ENCODE measurements around the gene ADGRD1. TPM values are rescaled to one million over a fixed set of nuclear protein-coding genes. Genes with fewer than 3 reads are reported as not detected.
A peak's percentile ranks its signal among the peaks of the same experiment; 100 is the strongest.

The ADGRD1 gene
- total RNA-seq, 3 donors from 2014 or later: 11.6 to 47.5 (median 18.7) TPM

DNA sequence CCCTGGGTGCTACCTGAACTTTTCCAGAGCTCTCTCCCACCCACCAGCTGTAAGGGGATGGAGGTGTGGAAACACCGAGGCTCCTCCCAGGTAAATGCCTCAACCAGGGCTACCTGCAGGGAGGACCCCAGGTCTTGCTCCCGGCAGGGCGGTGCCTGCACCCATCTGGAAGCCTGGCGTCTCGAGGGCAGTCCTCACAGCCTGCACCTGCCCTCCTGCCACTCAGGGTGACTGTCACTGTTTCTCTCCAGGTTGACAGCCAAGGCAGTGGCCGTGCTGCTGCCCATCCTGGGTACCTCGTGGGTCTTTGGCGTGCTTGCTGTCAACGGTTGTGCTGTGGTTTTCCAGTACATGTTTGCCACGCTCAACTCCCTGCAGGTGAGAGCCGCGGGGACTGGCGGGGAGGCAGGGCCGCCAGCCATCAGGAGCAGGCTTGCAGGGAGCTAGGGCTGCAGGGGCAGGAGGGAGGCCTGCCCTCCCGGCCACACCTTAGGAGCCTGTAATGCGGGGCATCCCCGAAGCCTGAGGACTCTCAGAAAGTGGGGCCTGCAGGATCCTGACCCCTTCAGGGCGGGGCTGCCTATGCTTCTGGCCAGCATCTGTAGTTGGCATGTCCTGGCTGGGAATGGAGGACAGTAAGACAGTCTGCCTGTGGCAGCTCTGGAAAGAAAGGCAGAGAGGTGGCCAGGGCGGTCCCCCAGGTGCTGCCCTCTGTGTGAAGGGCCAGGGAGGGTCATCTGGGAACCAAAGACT lies 182.3 kb downstream of the ADGRD1 start:
- peaks cover 0 to 8% of the 10 kb centered on the region in 2 donors for H3K27me3 ChIP-seq
- no peaks in the 10 kb centered on the region for H3K36me3 ChIP-seq
- H3K4me1 ChIP-seq: peaks cover 0 to 5% of the 10 kb centered on the region in 2 donors
- H3K9me3 ChIP-seq: no peaks in the 10 kb centered on the region
- intact Hi-C loops (cut with DNase I; ENCODE audit: low total_unique reads): no loop called here
- no peak for TF ChIP-seq POLR2A (IDR thresholded peaks at IDR 0.05)
- TF ChIP-seq, protein P1, sequence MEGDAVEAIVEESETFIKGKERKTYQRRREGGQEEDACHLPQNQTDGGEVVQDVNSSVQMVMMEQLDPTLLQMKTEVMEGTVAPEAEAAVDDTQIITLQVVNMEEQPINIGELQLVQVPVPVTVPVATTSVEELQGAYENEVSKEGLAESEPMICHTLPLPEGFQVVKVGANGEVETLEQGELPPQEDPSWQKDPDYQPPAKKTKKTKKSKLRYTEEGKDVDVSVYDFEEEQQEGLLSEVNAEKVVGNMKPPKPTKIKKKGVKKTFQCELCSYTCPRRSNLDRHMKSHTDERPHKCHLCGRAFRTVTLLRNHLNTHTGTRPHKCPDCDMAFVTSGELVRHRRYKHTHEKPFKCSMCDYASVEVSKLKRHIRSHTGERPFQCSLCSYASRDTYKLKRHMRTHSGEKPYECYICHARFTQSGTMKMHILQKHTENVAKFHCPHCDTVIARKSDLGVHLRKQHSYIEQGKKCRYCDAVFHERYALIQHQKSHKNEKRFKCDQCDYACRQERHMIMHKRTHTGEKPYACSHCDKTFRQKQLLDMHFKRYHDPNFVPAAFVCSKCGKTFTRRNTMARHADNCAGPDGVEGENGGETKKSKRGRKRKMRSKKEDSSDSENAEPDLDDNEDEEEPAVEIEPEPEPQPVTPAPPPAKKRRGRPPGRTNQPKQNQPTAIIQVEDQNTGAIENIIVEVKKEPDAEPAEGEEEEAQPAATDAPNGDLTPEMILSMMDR (IDR thresholded peaks at IDR 0.05): no peak
- TF ChIP-seq POLR2AphosphoS5 (IDR thresholded peaks at IDR 0.05): no peak
- DNase-seq (ENCODE audit: low spot score in 2 of 2): no peak
- H3K27ac ChIP-seq: no peak overlapping the region
- H3K4me3 ChIP-seq: no peak overlapping the region

DNA sequence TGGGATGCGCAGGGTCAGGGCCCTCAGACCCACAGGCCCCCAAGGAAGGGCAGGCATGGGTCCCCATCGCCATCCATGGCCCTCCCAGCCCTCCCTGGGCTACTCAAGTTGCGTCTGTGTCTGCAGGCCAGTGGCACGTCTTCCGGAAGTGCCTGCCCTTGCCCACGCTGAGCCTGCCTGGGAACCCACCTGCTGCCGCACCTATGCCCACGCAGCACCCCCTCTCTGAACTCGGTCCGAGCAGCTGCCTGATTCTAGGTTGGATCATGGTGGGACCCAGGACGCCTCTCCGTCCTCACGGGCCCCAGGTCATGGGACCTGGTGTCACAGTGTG lies 182.8 kb downstream of the ADGRD1 start:
- DNase-seq (ENCODE audit: low spot score in 2 of 2): no peak
- H3K9me3 ChIP-seq: no peaks in the 10 kb centered on the region
- H3K27me3 ChIP-seq: peaks cover 0 to 8% of the 10 kb centered on the region in 2 donors
- peaks cover 0 to 5% of the 10 kb centered on the region in 2 donors for H3K4me1 ChIP-seq
- no peak overlapping the region for H3K27ac ChIP-seq
- H3K4me3 ChIP-seq: no peak overlapping the region
- H3K36me3 ChIP-seq: no peaks in the 10 kb centered on the region
- TF ChIP-seq POLR2AphosphoS5 (IDR thresholded peaks at IDR 0.05): no peak
- no peak for TF ChIP-seq POLR2A (IDR thresholded peaks at IDR 0.05)
- TF ChIP-seq, protein P1 (IDR thresholded peaks at IDR 0.05): no peak
- intact Hi-C loops (cut with DNase I; ENCODE audit: low total_unique reads): no loop called here

DNA sequence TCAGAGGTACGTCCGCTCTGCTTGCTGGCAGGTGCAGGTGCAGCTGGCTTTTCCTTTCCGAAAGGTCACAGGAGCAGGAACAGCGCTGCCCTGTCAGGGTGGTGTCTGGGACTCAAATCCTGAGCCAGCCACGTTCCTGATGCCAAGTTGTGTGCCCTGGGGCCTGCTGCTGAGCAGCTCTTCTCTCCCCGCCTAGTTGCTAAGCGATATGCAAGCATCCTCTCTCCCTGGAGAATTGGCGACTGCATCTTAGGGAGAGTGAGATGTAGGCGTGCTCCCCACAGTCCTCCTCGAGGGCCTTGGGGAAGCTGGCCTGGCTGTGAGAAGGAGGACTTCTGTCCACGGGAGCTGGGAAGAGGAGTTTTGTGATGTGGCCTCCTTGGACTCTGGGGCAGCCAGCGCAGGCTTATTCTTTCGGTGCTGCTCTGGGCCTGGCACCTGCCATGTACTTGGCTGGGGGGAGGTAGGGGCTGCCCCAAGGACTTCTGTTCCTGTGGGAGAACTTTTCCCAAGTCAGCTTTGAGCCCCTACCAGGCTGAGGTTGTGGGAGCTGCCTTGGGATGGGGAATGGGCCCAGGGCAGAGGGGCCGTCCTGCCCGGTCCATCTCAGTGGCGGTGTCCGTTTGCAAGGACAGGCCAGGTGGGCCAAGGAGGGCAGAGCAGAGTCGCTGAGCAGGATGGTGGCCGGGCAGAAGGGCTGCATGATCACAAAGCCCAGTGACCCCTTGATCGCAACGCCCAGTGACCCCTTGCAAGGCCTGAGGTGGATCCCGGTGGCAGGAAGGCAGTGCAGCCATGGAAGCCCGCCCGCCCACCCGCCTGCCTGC lies 183.5 kb downstream of the ADGRD1 start:
- no peaks in the 10 kb centered on the region for H3K36me3 ChIP-seq
- intact Hi-C loops (cut with DNase I; ENCODE audit: low total_unique reads): no loop called here
- no peak overlapping the region for H3K4me3 ChIP-seq
- peak overlapping the region in 1 of 2 donors; percentile 19 for H3K27ac ChIP-seq
- no peaks in the 10 kb centered on the region for H3K9me3 ChIP-seq
- peaks cover 0 to 8% of the 10 kb centered on the region in 2 donors for H3K27me3 ChIP-seq
- DNase-seq (ENCODE audit: low spot score in 2 of 2): no peak
- TF ChIP-seq POLR2A (IDR thresholded peaks at IDR 0.05) (no peak), POLR2AphosphoS5 (IDR thresholded peaks at IDR 0.05) (no peak)
- TF ChIP-seq, protein P1 (IDR thresholded peaks at IDR 0.05): no peak
- H3K4me1 ChIP-seq: no peaks in the 10 kb centered on the region

DNA sequence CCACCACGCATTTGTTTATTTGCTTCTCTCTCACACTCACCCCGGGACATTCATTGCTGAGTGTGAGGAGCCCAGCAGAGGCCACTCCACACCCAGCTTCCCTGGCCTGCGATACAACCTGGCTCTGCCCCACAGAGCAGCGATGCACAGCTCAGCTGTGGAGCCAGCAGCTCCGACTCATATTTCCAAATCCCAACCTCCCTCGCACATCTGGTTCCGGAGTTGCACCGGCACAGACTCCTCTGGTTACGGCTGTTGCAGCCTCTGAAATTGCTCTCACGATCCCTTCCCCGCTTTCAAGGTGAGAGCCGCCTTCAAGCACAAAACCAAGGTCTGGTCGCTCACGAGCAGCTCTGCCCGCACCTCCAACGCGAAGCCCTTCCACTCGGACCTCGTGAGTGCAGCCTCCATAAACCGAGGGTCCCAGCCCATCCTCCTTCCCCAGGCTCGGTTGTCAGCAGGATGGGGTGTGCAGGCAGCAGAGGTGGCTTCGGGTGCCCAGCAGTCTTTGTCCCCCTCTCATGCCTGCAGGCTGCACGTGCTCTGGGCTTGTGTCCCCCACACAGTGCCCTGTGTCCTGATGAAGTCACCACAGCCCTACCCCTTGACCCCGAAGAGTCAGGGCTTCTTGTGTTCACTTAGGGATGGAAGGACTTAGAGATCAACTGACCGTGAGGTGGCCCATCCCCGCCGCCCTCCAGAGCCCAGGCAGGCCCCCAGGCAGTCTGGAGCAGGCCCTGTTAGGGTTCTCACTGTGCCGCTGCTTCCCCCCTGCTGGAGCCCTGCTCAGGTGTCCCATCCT lies 184.3 kb downstream of the ADGRD1 start:
- Histone ChIP-seq H3K4me1 (no peaks in the 10 kb centered on the region), H3K27me3 (peaks cover 0 to 8% of the 10 kb centered on the region in 2 donors), H3K27ac (peak overlapping the region in 1 of 2 donors; percentile 32), H3K4me3 (peak overlapping the region in 1 of 3 donors; percentile 40), H3K36me3 (no peaks in the 10 kb centered on the region), H3K9me3 (no peaks in the 10 kb centered on the region)
- DNase-seq (ENCODE audit: low spot score in 2 of 2): no peak
- intact Hi-C loops (cut with DNase I; ENCODE audit: low total_unique reads): loop anchor here (1.0 kb wide), 1 partner anchor 46 kb away; no protein-coding TSS in a partner anchor
- TF ChIP-seq POLR2A (IDR thresholded peaks at IDR 0.05): no peak
- TF ChIP-seq POLR2AphosphoS5 (IDR thresholded peaks at IDR 0.05): no peak
- TF ChIP-seq, protein P1 (IDR thresholded peaks at IDR 0.05): no peak

Data from breast epithelium (tissue), 4 donors.